Effector memory CD4-positive, alpha-beta T cell (primary cell): ENCODE results near the gene SHROOM3.

ENCODE experiments used
- DNase-seq, 3 donors: peaks; one replicate each; pipeline ENCODE4 v3.0.0-alpha.2; 2020
- H3K27ac ChIP-seq: 2 replicates; pipeline ENCODE4 v1.7.0; 2013; ENCODE audit warnings: mild to moderate bottlenecking, low read length, moderate library complexity; ENCODE audit not compliant: insufficient read depth, poor library complexity, severe bottlenecking
- H3K27me3 ChIP-seq: replicated peaks from 2 replicates; pipeline ENCODE4 v1.7.0; 2013; ENCODE audit warnings: mild to moderate bottlenecking, low read length; ENCODE audit not compliant: insufficient read depth, control insufficient read depth, poor library complexity, severe bottlenecking
- H3K36me3 ChIP-seq: 2 replicates; pipeline ENCODE4 v1.7.0; 2013; ENCODE audit warnings: mild to moderate bottlenecking, low read length, moderate library complexity; ENCODE audit not compliant: control insufficient read depth, insufficient read depth
- H3K4me1 ChIP-seq: 2 replicates; pipeline ENCODE4 v1.7.0; 2013; ENCODE audit warnings: low read length, mild to moderate bottlenecking; ENCODE audit not compliant: control insufficient read depth, insufficient read depth, poor library complexity, severe bottlenecking
- H3K4me3 ChIP-seq: 2 replicates; pipeline ENCODE4 v1.7.0; 2013; ENCODE audit warnings: low read length, low read depth, mild to moderate bottlenecking; ENCODE audit not compliant: insufficient read depth, poor library complexity, severe bottlenecking
- H3K9me3 ChIP-seq: 2 replicates; pipeline ENCODE4 v1.7.0; 2013; ENCODE audit warnings: mild to moderate bottlenecking, low read length, moderate library complexity; ENCODE audit not compliant: control insufficient read depth

The SHROOM3 gene

DNA sequence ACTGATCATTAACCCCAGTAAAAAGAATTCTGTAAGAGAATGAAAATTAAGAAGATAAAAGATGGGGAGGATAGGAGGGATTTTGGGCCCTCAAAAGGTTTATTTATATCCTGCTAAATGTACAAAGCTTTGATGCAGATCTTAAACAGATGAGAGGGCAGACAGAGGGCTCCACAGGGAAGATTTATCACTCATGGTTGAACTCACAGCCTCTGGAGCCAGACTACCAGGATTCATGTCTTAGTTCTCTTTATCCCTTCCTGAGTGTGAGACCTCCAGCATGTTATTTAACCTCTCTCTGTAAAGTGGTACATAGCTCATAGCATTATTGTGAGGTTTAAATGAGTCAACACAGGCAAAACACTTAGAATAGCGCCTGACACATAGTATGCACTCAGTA is 388.5 kb downstream of the SHROOM3 start:
- no peak for DNase-seq
- Histone ChIP-seq H3K27me3 (no peaks in the 10 kb centered on the region), H3K36me3 (no peaks in the 10 kb centered on the region), H3K27ac (no peak overlapping the region), H3K4me1 (no peaks in the 10 kb centered on the region), H3K9me3 (no peaks in the 10 kb centered on the region), H3K4me3 (no peak overlapping the region)

DNA sequence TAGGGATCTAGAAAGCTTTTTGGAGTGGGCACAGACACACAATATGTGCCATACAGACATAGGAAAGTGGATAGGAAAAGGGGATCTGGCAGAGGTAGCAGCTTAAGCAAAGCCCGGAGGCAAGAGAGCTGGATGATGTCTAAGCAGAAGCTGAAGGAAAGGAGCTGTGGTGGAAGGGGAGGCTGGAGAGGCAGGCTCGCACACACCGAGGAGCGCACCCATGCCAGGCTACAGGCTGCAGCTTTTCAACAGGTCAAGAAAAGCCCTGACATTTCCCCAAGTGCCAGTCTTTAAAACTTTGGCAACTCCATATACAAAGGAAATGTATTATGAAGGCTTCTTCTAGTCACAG is 395.6 kb downstream of the SHROOM3 start:
- Histone ChIP-seq H3K4me3 (no peak overlapping the region), H3K9me3 (no peaks in the 10 kb centered on the region), H3K36me3 (no peaks in the 10 kb centered on the region), H3K27me3 (no peaks in the 10 kb centered on the region), H3K27ac (no peak overlapping the region), H3K4me1 (no peaks in the 10 kb centered on the region)
- DNase-seq, result no peak

DNA sequence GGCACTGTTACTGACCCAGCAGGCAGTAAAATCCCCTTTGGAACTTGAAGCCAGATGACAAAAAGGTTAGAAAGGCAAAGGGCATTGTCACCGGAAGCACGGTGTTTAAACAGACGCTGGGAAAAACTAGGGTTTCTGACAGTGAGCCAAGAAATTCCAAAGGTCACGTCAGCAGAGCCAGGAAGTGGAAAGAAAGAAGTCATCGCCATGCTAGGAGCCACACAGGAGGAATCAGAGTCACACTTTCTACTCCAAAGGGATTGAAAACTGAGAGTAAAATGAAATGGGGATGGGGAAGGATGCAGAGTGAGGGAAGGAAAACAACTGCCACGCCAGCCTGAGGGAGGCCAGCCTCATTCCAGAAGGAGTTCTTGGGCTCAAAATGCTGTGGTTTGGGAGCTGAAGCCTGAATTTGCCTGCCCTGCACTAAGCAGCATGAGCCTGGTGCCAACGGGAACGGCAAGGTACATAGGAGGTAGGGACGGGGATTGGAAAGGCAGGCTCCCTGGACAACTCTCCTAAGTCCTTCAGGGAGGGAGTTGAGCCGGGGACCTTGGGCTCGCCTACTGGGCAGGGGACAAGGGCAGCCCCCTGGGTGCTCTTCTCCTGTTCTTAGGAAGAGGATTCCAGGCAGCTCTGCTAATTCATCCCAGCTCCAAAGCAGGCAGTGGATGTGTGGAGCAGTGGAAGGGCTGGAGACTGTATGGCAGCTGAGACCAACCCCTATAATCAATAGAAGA is 396.1 kb downstream of the SHROOM3 start:
- DNase-seq, result no peak
- Histone ChIP-seq H3K9me3 (no peaks in the 10 kb centered on the region), H3K4me1 (no peaks in the 10 kb centered on the region), H3K4me3 (no peak overlapping the region), H3K27ac (no peak overlapping the region), H3K36me3 (no peaks in the 10 kb centered on the region), H3K27me3 (no peaks in the 10 kb centered on the region)

DNA sequence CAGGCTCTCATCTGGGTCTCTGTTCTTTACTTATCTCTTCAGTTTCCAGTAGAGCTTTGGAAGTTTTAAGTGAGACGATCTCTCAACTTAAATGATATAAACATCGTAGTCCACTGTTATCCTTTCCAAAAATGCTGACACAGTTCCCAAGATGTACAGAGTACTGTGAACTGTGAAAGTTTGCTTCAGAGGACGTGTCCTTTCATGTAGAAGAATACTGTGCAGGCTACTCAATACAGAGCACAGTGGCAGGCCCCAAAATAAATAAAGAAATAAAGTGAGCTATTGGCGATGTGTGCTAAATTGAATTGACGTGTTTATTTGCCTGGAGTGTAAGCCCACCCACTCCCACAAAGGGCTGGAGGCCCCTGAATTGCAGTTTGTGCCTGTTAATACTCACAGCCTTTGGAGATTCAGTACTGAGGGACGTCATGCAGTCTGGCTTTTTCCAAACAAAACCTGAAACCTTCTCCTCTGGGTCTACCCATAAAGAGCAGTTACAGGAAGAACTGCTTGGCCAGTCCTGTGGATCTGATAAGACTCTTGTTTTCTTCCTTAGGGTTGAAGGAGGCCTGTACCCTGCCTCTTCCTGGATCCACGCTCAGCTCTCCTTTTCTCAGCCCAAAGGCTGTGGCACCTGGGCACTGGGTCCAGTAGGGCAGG is 396.8 kb downstream of the SHROOM3 start:
- no peak overlapping the region for H3K27ac ChIP-seq
- DNase-seq, result no peak
- H3K4me1 ChIP-seq, result no peaks in the 10 kb centered on the region
- no peaks in the 10 kb centered on the region for H3K36me3 ChIP-seq
- no peaks in the 10 kb centered on the region for H3K27me3 ChIP-seq
- H3K4me3 ChIP-seq, result no peak overlapping the region
- no peaks in the 10 kb centered on the region for H3K9me3 ChIP-seq
